ENCODE results near the gene SRC. TPM values are rescaled to one million over a fixed set of nuclear protein-coding genes. Genes with fewer than 3 reads are reported as not detected.

SRC gene
- polyA plus RNA-seq, 6 donors from 2014 or later, result 1.2 to 2.3 (median 1.7) TPM; not detected in 1

- Mint-ChIP-seq H3K9me3 (no peaks in the 10 kb centered on the region), H3K4me3 (peak overlapping the region; percentile 55 to 88 (median 74)), H3K36me3 (no peaks in the 10 kb centered on the region), H3K27me3 (no peaks in the 10 kb centered on the region), H3K4me1 (peaks cover 8 to 31% (median 29%) of the 10 kb centered on the region in 3 donors), H3K27ac (peak overlapping the region in 5 of 6 donors; percentile 10 to 86 (median 34))
- no peak for DNase-seq
- no peak for ATAC-seq (ENCODE audit: low read depth in 2 of 2)
These were observed 37.5 kb downstream of the SRC start for GRCh38 chr20:37383229-37383989.

- Mint-ChIP-seq H3K9me3 (no peaks in the 10 kb centered on the region), H3K27me3 (no peaks in the 10 kb centered on the region), H3K4me3 (peak overlapping the region; percentile 86 to 93 (median 88)), H3K27ac (peak overlapping the region in 5 of 6 donors; percentile 17 to 93 (median 53)), H3K4me1 (peaks cover 6 to 28% (median 23%) of the 10 kb centered on the region in 3 donors), H3K36me3 (no peaks in the 10 kb centered on the region)
- DNase-seq, result peak; percentile 79
- ATAC-seq (ENCODE audit: low read depth in 2 of 2), result peak; percentile 84 to 91
These were observed 38.8 kb downstream of the SRC start for GRCh38 chr20:37384683-37385174.

GRCh38 chr20:37385176-37385575 is 39.2 kb downstream of the SRC start:
- H3K4me3 Mint-ChIP-seq, result peak overlapping the region; percentile 86 to 93 (median 88)
- no peaks in the 10 kb centered on the region for H3K9me3 Mint-ChIP-seq

GRCh38 chr20:37385659-37386504 is 39.9 kb downstream of the SRC start:
- Mint-ChIP-seq H3K27ac (peak overlapping the region in 2 of 6 donors; percentile 75 to 79), H3K27me3 (no peaks in the 10 kb centered on the region), H3K4me3 (peak overlapping the region in 7 of 8 donors; percentile 15 to 93 (median 86)), H3K4me1 (peaks cover 6 to 26% (median 23%) of the 10 kb centered on the region in 3 donors), H3K9me3 (no peaks in the 10 kb centered on the region), H3K36me3 (no peaks in the 10 kb centered on the region)
- ATAC-seq (ENCODE audit: low read depth in 2 of 2) (no peak), DNase-seq (no peak)

More at GRCh38 chr20:37385176-37385575, 39.2 kb downstream of the SRC start:
- Mint-ChIP-seq H3K27me3 (no peaks in the 10 kb centered on the region), H3K4me1 (peaks cover 6 to 28% (median 23%) of the 10 kb centered on the region in 3 donors), H3K27ac (peak overlapping the region in 3 of 6 donors; percentile 17 to 93 (median 53)), H3K36me3 (no peaks in the 10 kb centered on the region)
- ATAC-seq (ENCODE audit: low read depth in 2 of 2) (no peak), DNase-seq (no peak)

GRCh38 chr20:37386505-37387251 is 40.7 kb downstream of the SRC start:
- H3K4me3 Mint-ChIP-seq, result peak overlapping the region in 2 of 8 donors; percentile 39 to 51
- DNase-seq, result no peak
- no peak for ATAC-seq (ENCODE audit: low read depth in 2 of 2)
- H3K27ac Mint-ChIP-seq, result peak overlapping the region in 1 of 6 donors; percentile 75
- no peaks in the 10 kb centered on the region for H3K9me3 Mint-ChIP-seq
- no peaks in the 10 kb centered on the region for H3K36me3 Mint-ChIP-seq
- H3K27me3 Mint-ChIP-seq, result no peaks in the 10 kb centered on the region
- peaks cover 6 to 20% (median 20%) of the 10 kb centered on the region in 3 donors for H3K4me1 Mint-ChIP-seq

GRCh38 chr20:37387519-37388269 is 41.8 kb downstream of the SRC start:
- no peak for ATAC-seq (ENCODE audit: low read depth in 2 of 2)
- DNase-seq, result no peak
- Mint-ChIP-seq H3K27ac (peak overlapping the region in 1 of 6 donors; percentile 28), H3K9me3 (no peaks in the 10 kb centered on the region), H3K36me3 (no peaks in the 10 kb centered on the region), H3K4me3 (peak overlapping the region in 1 of 8 donors; percentile 53), H3K27me3 (no peaks in the 10 kb centered on the region), H3K4me1 (peaks cover 6 to 13% (median 10%) of the 10 kb centered on the region in 3 donors)

GRCh38 chr20:37388831-37389230 is 42.9 kb downstream of the SRC start:
- DNase-seq, result no peak
- ATAC-seq (ENCODE audit: low read depth in 2 of 2), result no peak
- H3K9me3 Mint-ChIP-seq, result no peaks in the 10 kb centered on the region
- no peak overlapping the region for H3K4me3 Mint-ChIP-seq
- H3K36me3 Mint-ChIP-seq, result no peaks in the 10 kb centered on the region
- no peaks in the 10 kb centered on the region for H3K27me3 Mint-ChIP-seq
- H3K4me1 Mint-ChIP-seq, result peaks cover 6 to 7% (median 6%) of the 10 kb centered on the region in 3 donors
- no peak overlapping the region for H3K27ac Mint-ChIP-seq

- no peak for DNase-seq
- Mint-ChIP-seq H3K4me3 (no peak overlapping the region), H3K9me3 (no peaks in the 10 kb centered on the region), H3K27me3 (no peaks in the 10 kb centered on the region), H3K36me3 (no peaks in the 10 kb centered on the region), H3K27ac (no peak overlapping the region), H3K4me1 (peaks cover 6 to 7% (median 6%) of the 10 kb centered on the region in 3 donors)
- no peak for ATAC-seq (ENCODE audit: low read depth in 2 of 2)
These were observed 43.4 kb downstream of the SRC start for GRCh38 chr20:37389241-37389747.

- no peaks in the 10 kb centered on the region for H3K27me3 Mint-ChIP-seq
- ATAC-seq (ENCODE audit: low read depth in 2 of 2) (no peak), DNase-seq (no peak)
- H3K27ac Mint-ChIP-seq, result no peak overlapping the region
- no peak overlapping the region for H3K4me3 Mint-ChIP-seq
- H3K9me3 Mint-ChIP-seq, result no peaks in the 10 kb centered on the region
- H3K36me3 Mint-ChIP-seq, result no peaks in the 10 kb centered on the region
- H3K4me1 Mint-ChIP-seq, result peaks cover 4% of the 10 kb centered on the region in 3 donors
These were observed 43.9 kb downstream of the SRC start for GRCh38 chr20:37389844-37390275.

GRCh38 chr20:37390503-37390890 is 44.6 kb downstream of the SRC start:
- ATAC-seq (ENCODE audit: low read depth in 2 of 2), result no peak
- H3K4me3 Mint-ChIP-seq, result no peak overlapping the region
- H3K36me3 Mint-ChIP-seq, result no peaks in the 10 kb centered on the region
- no peaks in the 10 kb centered on the region for H3K4me1 Mint-ChIP-seq
- H3K27me3 Mint-ChIP-seq, result no peaks in the 10 kb centered on the region
- H3K27ac Mint-ChIP-seq, result no peak overlapping the region
- H3K9me3 Mint-ChIP-seq, result no peaks in the 10 kb centered on the region
- no peak for DNase-seq

GRCh38 chr20:37390891-37391525 is 45.1 kb downstream of the SRC start:
- DNase-seq (no peak), ATAC-seq (ENCODE audit: low read depth in 2 of 2) (no peak)
- H3K27ac Mint-ChIP-seq, result peak overlapping the region in 1 of 6 donors; percentile 73
- H3K4me1 Mint-ChIP-seq, result no peaks in the 10 kb centered on the region
- no peak overlapping the region for H3K4me3 Mint-ChIP-seq
- no peaks in the 10 kb centered on the region for H3K27me3 Mint-ChIP-seq
- H3K9me3 Mint-ChIP-seq, result no peaks in the 10 kb centered on the region
- no peaks in the 10 kb centered on the region for H3K36me3 Mint-ChIP-seq
